AG04450 (cell line): ENCODE data around the gene KRTAP9-6. TPM values are rescaled to one million over a fixed set of nuclear protein-coding genes. Genes with fewer than 3 reads are reported as not detected.

ENCODE experiments used
- CTCF ChIA-PET: fragments of 300-600, 350-600 bp; formaldehyde crosslinking; extraction: SDS; loops from one replicate; lab custom pipeline; 2022; ENCODE audit warnings: antibody characterized with exemption, inconsistent platforms; lab: Charles Lee
- POLR2A ChIA-PET: fragments of 350-600 bp; formaldehyde crosslinking; extraction: SDS; loops from one replicate; lab custom pipeline; 2021; ENCODE audit warnings: antibody characterized with exemption, inconsistent platforms; lab: Yijun Ruan, JAX
- DNase-seq: peaks from one replicate; pipeline ENCODE4 v3.0.0-alpha.2; 2011; ENCODE audit warnings: low read depth, low spot score
- H3K27ac ChIP-seq: one replicate; pipeline ENCODE4 v1.5.1; 2012; ENCODE audit warnings: low read depth, low read length, control low read depth
- H3K27me3 ChIP-seq: one replicate; pipeline ENCODE4 v1.6.0; 2012; ENCODE audit warnings: low read length; ENCODE audit not compliant: control insufficient read depth, insufficient read depth
- H3K4me3 ChIP-seq: 2 replicates; pipeline ENCODE4 v1.5.1; 2011; ENCODE audit warnings: mild to moderate bottlenecking, low read depth, low read length, control low read depth
- H3K9me3 ChIP-seq: 2 replicates; pipeline ENCODE4 v1.5.1; 2012; ENCODE audit warnings: low read length; ENCODE audit not compliant: control insufficient read depth, insufficient read depth
- CTCF ChIP-seq: IDR thresholded peaks from 2 replicates; pipeline ENCODE4 v1.5.1; 2011; ENCODE audit warnings: low read depth, low read length, control low read depth, inconsistent platforms
- polyA plus RNA-seq: library from polyadenylated mRNA; depleted of rRNA; stranded (reverse); fragments of >200 nt; gene quantifications from 2 replicates; pipeline ENCODE4 v1.2.3, GENCODE V29; 2011

The KRTAP9-6 gene
- polyA plus RNA-seq, 1 experiment, result not detected

- Histone ChIP-seq H3K9me3 (peaks cover 2% of the 10 kb centered on the region), H3K4me3 (no peak overlapping the region), H3K27me3 (no peaks in the 10 kb centered on the region), H3K27ac (no peak overlapping the region)
- POLR2A ChIA-PET, result no interaction called here
- CTCF ChIA-PET, result no interaction called here
- TF ChIP-seq CTCF, result no peak
- DNase-seq, result no peak
These were observed 31.7 kb downstream of the KRTAP9-6 start for GRCh38 chr17:41296846-41297245.

- no peak for DNase-seq
- Histone ChIP-seq H3K27ac (no peak overlapping the region), H3K4me3 (no peak overlapping the region), H3K27me3 (no peaks in the 10 kb centered on the region), H3K9me3 (peaks cover 2% of the 10 kb centered on the region)
- TF ChIP-seq CTCF, result no peak
- CTCF ChIA-PET, result no interaction called here
- POLR2A ChIA-PET, result no interaction called here
These were observed 33.4 kb downstream of the KRTAP9-6 start for GRCh38 chr17:41298458-41299135.

- Histone ChIP-seq H3K27ac (no peak overlapping the region), H3K9me3 (peaks cover 2% of the 10 kb centered on the region), H3K4me3 (no peak overlapping the region), H3K27me3 (no peaks in the 10 kb centered on the region)
- POLR2A ChIA-PET, result no interaction called here
- CTCF ChIA-PET, result interaction anchor here (1.4 kb wide), 1 partner anchor 248 kb away, joined by 6 read pairs; no protein-coding TSS in a partner anchor
- DNase-seq, result no peak
- TF ChIP-seq CTCF, result no peak
These were observed 36.1 kb downstream of the KRTAP9-6 start for GRCh38 chr17:41301204-41301790.

GRCh38 chr17:41301916-41302901, 37.0 kb downstream of the KRTAP9-6 start, which contains the start of gene KRTAP29-1:
TSS of gene KRTAP29-1 (minus strand) at chr17:41302851. CDS start at chr17:41302851, 0 bp downstream.
- peaks cover 2% of the 10 kb centered on the region for H3K27me3 ChIP-seq
- H3K9me3 ChIP-seq, result peaks cover 2% of the 10 kb centered on the region
- POLR2A ChIA-PET, result no interaction called here
- no peak for DNase-seq
- no peak within 1 kb of the TSS for H3K4me3 ChIP-seq
- H3K27ac ChIP-seq, result no peak within 1 kb of the TSS
- no peak for TF ChIP-seq CTCF
- CTCF ChIA-PET, result interaction anchor here (1.4 kb wide), 2 partner anchors 20 to 247 kb away, joined by 6 to 8 read pairs; no protein-coding TSS in a partner anchor
